ENCODE data around the gene IPMK. TPM values are rescaled to one million over a fixed set of nuclear protein-coding genes. Genes with fewer than 3 reads are reported as not detected.

Gene IPMK
- total and polyA plus RNA-seq, 2 of the 8 experiments (the other 6 are each of a cell fraction or from before 2014, with no cell fraction given): 1.3 to 7.8 TPM

DNA sequence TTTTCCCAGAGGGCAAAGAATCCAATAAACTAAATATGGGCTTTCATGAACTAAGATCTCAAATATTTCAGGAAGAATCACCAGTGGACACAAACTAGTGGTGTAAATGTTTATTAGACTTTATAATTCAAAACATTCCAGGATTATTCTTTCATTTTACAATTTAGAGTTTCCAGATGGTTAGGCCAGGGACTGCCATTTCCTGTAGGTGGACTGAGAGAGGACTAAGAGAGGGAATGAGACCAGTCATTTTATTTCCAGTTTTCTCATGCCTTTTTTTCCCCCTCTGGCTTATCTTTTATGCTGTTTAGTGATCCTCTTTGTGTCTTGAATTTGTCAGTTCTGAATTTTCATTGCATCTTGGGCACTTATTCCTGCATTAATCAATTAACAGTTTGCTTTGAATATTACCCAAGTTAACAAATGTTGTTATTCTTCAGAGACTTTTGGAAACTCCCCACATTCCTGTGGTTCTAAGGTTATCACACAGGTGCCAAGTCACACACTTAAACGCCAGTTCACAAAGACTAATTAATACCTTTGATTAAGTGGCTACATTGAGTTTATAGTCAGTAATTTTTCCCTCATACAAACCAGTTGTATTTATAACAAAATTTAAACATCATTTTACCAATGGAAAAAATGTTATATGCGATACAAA, 13.5 kb upstream of the IPMK start (continued):
- no peak for TF ChIP-seq BACH1 (IDR thresholded peaks at IDR 0.05; ENCODE audit: low read length)
- TF ChIP-seq HDAC6 (IDR thresholded peaks at IDR 0.05; ENCODE audit: low read depth, low read length): no peak

Measured in H1 (cell line).